ENCODE data around the gene BCAS3. TPM values are rescaled to one million over a fixed set of nuclear protein-coding genes. Genes with fewer than 3 reads are reported as not detected.

BCAS3 gene
- total RNA-seq, 1 experiment from 2014 or later: 26.3 TPM

DNA sequence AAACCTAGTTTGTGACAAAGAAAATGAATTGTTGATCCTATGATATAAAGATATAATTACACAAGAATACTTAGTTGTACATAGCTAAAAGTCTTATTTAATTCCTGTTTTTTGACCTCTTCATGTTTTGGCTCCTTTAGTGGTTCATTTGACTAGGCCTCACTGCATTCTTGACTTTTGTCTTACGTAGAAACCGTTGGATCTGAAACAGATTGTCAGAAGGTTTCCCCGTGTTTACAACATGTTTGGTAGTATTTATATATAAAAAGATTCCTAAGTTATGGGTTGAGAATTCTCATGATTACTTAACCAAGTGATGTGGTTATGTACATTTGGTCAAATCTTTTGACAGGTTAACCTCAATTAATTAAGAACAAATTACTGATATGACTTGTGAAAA, 162.8 kb downstream of the BCAS3 start:
- TF ChIP-seq ZFX (IDR thresholded peaks at IDR 0.05) (no peak), SP1 (IDR thresholded peaks at IDR 0.05; ENCODE audit: low read depth) (no peak)
- Histone ChIP-seq H4K20me1 (ENCODE audit: insufficient read depth) (no peaks in the 10 kb centered on the region; the same call in 1 of the 2 replicates), H3K36me3 (ENCODE audit: control insufficient read depth in 1 of 2, insufficient read depth in 2 of 2, low read length in 2 of 2) (no peaks in the 10 kb centered on the region), H3K27me3 (ENCODE audit: insufficient read depth, low read length) (no peaks in the 10 kb centered on the region), H3K4me2 (ENCODE audit: low read length) (no peak overlapping the region), H3K4me1 (ENCODE audit: control insufficient read depth in 1 of 2, insufficient read depth in 2 of 2, low read length in 2 of 2) (no peaks in the 10 kb centered on the region), H3K79me2 (ENCODE audit: insufficient read depth, low read length) (no peaks in the 10 kb centered on the region), H2AFZ (ENCODE audit: low read depth, low read length, poor library complexity, severe bottlenecking) (no peak overlapping the region), H3K9me3 (ENCODE audit: control insufficient read depth in 1 of 2, insufficient read depth in 1 of 2, low read depth in 1 of 2, low read length in 2 of 2) (no peaks in the 10 kb centered on the region), H3K9ac (ENCODE audit: low read length) (no peak overlapping the region), H3K27ac (ENCODE audit: low read depth, low read length) (no peak overlapping the region), H3K9me2 (ENCODE audit: insufficient read depth) (peaks cover 8% of the 10 kb centered on the region; the same call in 1 of the 2 replicates), H3K4me3 (replicated peaks in 1 of 2; ENCODE audit: low read depth in 1 of 2, low read length in 2 of 2) (no peak overlapping the region)
- BruUV-seq (replicated peaks): no TSS peak
- ChIA-PET RAD21 (ENCODE audit: low non-redundant PET in 1 of 2, low total read pairs in 2 of 2, uncharacterized antibody in 2 of 2, unreplicated experiment in 2 of 2) (no interaction called here), CTCF (interaction anchor here (0.9 kb wide), 1 partner anchor 11 kb away, joined by 4 read pairs; no protein-coding TSS in a partner anchor), POLR2A (no interaction called here)
- intact Hi-C loops (cut with micrococcal nuclease): no loop called here
- ATAC-seq (no peak), DNase-seq (ENCODE audit: low read depth, low spot score) (no peak)

DNA sequence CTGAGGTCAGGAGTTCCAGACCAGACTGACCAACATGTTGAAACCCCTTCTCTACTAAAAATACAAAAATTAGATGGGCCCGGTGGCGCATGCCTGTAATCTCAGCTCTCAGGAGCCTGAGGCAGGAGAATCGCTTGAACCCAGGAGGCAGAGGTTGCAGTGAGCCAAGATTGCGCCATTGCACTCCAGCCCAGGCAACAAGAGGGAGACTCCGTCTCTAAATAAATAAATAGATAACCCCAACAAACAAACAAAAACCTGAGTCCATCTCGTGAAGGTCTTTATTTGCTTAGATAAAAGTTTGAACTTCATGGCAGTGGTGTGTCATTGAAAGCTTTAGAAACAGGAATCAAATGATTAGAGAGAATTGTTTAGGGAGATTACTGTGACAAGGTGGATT, 167.4 kb downstream of the BCAS3 start:
- ChIA-PET CTCF (no interaction called here), RAD21 (ENCODE audit: low non-redundant PET in 1 of 2, low total read pairs in 2 of 2, uncharacterized antibody in 2 of 2, unreplicated experiment in 2 of 2) (no interaction called here), POLR2A (no interaction called here)
- BruUV-seq (replicated peaks): no TSS peak
- Histone ChIP-seq H3K79me2 (ENCODE audit: insufficient read depth, low read length) (no peaks in the 10 kb centered on the region), H3K4me2 (ENCODE audit: low read length) (no peak overlapping the region), H3K9me3 (ENCODE audit: control insufficient read depth in 1 of 2, insufficient read depth in 1 of 2, low read depth in 1 of 2, low read length in 2 of 2) (no peaks in the 10 kb centered on the region), H3K36me3 (ENCODE audit: control insufficient read depth in 1 of 2, insufficient read depth in 2 of 2, low read length in 2 of 2) (no peaks in the 10 kb centered on the region), H3K27ac (ENCODE audit: low read depth, low read length) (no peak overlapping the region), H3K4me1 (ENCODE audit: control insufficient read depth in 1 of 2, insufficient read depth in 2 of 2, low read length in 2 of 2) (no peaks in the 10 kb centered on the region), H3K4me3 (replicated peaks in 1 of 2; ENCODE audit: low read depth in 1 of 2, low read length in 2 of 2) (no peak overlapping the region), H3K9ac (ENCODE audit: low read length) (no peak overlapping the region), H3K9me2 (ENCODE audit: insufficient read depth) (no peaks in the 10 kb centered on the region), H3K27me3 (ENCODE audit: insufficient read depth, low read length) (no peaks in the 10 kb centered on the region), H2AFZ (ENCODE audit: low read depth, low read length, poor library complexity, severe bottlenecking) (no peak overlapping the region), H4K20me1 (ENCODE audit: insufficient read depth) (no peaks in the 10 kb centered on the region; the same call in 1 of the 2 replicates)
- ATAC-seq (no peak), DNase-seq (ENCODE audit: low read depth, low spot score) (no peak)
- intact Hi-C loops (cut with micrococcal nuclease): no loop called here
- TF ChIP-seq EZH2 (IDR thresholded peaks at IDR 0.05): no peak
- no peak for TF ChIP-seq FOSL1 (IDR thresholded peaks at IDR 0.05; ENCODE audit: low read depth)
- TF ChIP-seq SP1 (IDR thresholded peaks at IDR 0.05; ENCODE audit: low read depth): no peak
- TF ChIP-seq, protein P1, sequence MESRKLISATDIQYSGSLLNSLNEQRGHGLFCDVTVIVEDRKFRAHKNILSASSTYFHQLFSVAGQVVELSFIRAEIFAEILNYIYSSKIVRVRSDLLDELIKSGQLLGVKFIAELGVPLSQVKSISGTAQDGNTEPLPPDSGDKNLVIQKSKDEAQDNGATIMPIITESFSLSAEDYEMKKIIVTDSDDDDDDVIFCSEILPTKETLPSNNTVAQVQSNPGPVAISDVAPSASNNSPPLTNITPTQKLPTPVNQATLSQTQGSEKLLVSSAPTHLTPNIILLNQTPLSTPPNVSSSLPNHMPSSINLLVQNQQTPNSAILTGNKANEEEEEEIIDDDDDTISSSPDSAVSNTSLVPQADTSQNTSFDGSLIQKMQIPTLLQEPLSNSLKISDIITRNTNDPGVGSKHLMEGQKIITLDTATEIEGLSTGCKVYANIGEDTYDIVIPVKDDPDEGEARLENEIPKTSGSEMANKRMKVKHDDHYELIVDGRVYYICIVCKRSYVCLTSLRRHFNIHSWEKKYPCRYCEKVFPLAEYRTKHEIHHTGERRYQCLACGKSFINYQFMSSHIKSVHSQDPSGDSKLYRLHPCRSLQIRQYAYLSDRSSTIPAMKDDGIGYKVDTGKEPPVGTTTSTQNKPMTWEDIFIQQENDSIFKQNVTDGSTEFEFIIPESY (IDR thresholded peaks at IDR 0.05; ENCODE audit: extremely low read depth, insufficient replicate concordance, low read length): no peak
- TF ChIP-seq CBX3 (IDR thresholded peaks at IDR 0.05; ENCODE audit: low read depth): no peak
- TF ChIP-seq YY1 (IDR thresholded peaks at IDR 0.05; ENCODE audit: extremely low read depth, insufficient replicate concordance, low read depth, low read length): no peak
- no peak for TF ChIP-seq POLR2AphosphoS5 (IDR thresholded peaks at IDR 0.05; ENCODE audit: low read depth, low read length)
- TF ChIP-seq, protein P2, sequence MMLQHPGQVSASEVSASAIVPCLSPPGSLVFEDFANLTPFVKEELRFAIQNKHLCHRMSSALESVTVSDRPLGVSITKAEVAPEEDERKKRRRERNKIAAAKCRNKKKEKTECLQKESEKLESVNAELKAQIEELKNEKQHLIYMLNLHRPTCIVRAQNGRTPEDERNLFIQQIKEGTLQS (IDR thresholded peaks at IDR 0.05): no peak
- no peak for TF ChIP-seq EGR1 (IDR thresholded peaks at IDR 0.05; ENCODE audit: low read depth)
- no peak for TF ChIP-seq ZNF274 (IDR thresholded peaks at IDR 0.05; ENCODE audit: low read depth, low read length)
- no peak for TF ChIP-seq ZFX (IDR thresholded peaks at IDR 0.05)
- no peak for TF ChIP-seq SIN3A (IDR thresholded peaks at IDR 0.05; ENCODE audit: low read depth)
- TF ChIP-seq POLR2A (IDR thresholded peaks at IDR 0.05; ENCODE audit: borderline replicate concordance, extremely low read depth, insufficient read depth, insufficient read length): no peak
- no peak for TF ChIP-seq RAD21 (IDR thresholded peaks at IDR 0.05; ENCODE audit: low read depth)
- TF ChIP-seq, protein P3, sequence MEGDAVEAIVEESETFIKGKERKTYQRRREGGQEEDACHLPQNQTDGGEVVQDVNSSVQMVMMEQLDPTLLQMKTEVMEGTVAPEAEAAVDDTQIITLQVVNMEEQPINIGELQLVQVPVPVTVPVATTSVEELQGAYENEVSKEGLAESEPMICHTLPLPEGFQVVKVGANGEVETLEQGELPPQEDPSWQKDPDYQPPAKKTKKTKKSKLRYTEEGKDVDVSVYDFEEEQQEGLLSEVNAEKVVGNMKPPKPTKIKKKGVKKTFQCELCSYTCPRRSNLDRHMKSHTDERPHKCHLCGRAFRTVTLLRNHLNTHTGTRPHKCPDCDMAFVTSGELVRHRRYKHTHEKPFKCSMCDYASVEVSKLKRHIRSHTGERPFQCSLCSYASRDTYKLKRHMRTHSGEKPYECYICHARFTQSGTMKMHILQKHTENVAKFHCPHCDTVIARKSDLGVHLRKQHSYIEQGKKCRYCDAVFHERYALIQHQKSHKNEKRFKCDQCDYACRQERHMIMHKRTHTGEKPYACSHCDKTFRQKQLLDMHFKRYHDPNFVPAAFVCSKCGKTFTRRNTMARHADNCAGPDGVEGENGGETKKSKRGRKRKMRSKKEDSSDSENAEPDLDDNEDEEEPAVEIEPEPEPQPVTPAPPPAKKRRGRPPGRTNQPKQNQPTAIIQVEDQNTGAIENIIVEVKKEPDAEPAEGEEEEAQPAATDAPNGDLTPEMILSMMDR (IDR thresholded peaks at IDR 0.05 in 2 of 3, conservative IDR thresholded peaks at IDR 0.05 in 1 of 3; ENCODE audit: borderline replicate concordance in 1 of 3, insufficient read depth in 1 of 3, low read depth in 2 of 3, low read length in 2 of 3): no peak
- no peak for TF ChIP-seq EZH2phosphoT487 (IDR thresholded peaks at IDR 0.05; ENCODE audit: borderline replicate concordance)

Measured in HCT116 (cell line).